ENCODE data around the gene CCAR1.
"Not testable (repeated sequence)": the region's sequence is repeated elsewhere in the genome, so short reads cannot be mapped to it uniquely, and the experiment has no call there.

CCAR1 gene, protein sequence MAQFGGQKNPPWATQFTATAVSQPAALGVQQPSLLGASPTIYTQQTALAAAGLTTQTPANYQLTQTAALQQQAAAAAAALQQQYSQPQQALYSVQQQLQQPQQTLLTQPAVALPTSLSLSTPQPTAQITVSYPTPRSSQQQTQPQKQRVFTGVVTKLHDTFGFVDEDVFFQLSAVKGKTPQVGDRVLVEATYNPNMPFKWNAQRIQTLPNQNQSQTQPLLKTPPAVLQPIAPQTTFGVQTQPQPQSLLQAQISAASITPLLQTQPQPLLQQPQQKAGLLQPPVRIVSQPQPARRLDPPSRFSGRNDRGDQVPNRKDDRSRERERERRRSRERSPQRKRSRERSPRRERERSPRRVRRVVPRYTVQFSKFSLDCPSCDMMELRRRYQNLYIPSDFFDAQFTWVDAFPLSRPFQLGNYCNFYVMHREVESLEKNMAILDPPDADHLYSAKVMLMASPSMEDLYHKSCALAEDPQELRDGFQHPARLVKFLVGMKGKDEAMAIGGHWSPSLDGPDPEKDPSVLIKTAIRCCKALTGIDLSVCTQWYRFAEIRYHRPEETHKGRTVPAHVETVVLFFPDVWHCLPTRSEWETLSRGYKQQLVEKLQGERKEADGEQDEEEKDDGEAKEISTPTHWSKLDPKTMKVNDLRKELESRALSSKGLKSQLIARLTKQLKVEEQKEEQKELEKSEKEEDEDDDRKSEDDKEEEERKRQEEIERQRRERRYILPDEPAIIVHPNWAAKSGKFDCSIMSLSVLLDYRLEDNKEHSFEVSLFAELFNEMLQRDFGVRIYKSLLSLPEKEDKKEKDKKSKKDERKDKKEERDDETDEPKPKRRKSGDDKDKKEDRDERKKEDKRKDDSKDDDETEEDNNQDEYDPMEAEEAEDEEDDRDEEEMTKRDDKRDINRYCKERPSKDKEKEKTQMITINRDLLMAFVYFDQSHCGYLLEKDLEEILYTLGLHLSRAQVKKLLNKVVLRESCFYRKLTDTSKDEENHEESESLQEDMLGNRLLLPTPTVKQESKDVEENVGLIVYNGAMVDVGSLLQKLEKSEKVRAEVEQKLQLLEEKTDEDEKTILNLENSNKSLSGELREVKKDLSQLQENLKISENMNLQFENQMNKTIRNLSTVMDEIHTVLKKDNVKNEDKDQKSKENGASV

DNA sequence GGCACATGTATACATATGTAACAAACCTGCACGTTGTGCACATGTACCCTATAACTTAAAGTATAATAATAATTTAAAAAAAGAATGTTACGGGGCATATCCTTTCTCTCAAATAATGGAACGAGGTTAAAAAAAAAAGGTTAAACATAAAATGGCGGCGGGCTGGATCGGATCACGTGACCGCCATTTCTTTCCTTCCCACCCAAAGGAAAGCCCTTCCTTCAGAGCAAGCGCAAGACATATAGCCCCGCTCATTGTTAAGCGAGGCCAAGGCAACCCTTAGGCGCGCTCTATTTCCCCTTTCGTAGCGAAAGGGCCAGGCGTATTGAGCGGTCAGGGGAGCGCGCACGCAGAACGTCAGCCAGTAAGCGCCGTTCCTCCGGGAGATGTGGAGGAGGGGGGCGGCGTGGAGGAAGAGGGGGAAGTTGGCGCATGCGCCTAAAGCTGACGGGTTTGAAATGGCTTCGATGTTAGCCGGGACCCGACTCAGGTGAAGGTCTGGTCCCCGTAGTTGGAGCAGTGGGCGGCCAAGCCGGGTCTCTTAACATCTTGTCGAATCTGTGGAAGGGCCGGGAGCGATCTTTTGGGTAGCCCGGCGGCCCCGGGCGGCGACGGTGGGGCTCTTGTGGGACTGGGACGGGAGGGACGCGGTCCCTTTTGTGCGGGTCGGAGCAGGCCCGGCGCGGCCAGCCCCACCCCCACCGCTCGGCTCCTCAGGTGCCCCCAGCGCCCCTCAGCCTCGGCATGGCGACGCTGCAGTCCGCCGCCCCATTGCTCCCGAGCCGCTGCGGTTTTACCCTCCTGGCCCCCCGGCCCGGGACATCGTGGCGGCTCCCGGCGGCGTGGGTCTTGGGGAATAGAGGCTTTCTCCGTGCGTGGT is at the start of gene CCAR1:
Gene CCAR1 (plus strand): TSS at position 447 of the 880 bp plus-strand sequence. CDS start 1,266 bp downstream, outside the sequence.
- DNase-seq (ENCODE audit: low spot score) = peak; percentile 98

DNA sequence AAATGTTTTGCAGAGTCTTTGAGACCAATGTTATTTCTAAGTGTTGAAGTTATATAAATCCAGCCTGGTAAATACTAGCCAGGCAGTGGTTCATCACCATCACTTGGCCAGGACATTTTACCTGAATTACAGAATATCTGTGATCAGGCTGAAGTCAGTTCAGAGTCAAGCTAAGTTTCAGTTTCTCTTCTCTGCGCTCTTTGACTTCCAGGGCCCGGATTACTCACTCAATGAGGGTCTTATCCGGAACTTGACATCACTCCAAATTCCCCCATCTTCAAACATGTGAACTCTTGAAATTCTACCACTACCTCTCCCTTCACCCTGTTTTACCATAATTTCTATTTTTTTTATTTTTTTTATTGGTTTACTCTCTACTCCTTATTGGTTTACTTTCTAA is 36.6 kb upstream of the CCAR1 start:
- DNase-seq (ENCODE audit: low spot score) = no peak

DNA sequence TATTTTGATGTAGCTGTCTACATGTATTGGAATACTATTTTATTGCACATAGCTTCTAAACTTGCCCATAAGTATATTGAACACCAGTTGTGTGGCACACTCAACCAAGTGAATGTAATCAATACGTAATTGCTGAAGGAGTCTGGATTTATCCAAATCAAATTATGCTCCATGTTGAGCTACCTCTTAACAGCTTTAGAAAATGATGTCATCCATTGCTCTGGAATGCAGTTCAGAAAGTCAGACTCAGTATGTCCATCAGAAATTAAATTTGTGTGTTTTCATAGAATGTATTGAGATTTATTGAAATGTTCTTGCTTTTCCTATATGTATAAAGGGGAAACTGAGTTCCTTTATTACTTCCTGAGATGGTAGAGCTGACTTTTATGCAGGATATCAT is 25.0 kb upstream of the CCAR1 start:
- DNase-seq (ENCODE audit: low spot score) = no peak

DNA sequence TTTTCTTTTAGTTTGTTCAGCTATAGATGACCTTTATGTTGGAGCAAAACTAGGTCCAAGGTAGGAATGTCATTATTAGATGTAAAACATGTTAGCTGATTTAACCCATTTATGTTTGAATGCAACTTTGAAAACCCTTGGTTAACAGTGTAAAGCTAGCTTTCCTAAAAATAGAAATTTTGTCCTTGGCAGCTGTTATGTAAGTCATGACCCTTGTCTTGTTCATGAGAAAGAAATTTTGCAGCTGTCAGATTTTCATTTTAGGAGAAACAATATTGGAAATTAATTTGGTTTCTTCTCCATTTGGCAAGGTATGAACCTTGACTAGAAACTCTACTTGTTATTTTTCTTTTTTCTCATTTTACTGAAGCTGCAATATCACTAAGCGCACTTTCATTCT is 23.9 kb upstream of the CCAR1 start:
- DNase-seq (ENCODE audit: low spot score) = no peak

DNA sequence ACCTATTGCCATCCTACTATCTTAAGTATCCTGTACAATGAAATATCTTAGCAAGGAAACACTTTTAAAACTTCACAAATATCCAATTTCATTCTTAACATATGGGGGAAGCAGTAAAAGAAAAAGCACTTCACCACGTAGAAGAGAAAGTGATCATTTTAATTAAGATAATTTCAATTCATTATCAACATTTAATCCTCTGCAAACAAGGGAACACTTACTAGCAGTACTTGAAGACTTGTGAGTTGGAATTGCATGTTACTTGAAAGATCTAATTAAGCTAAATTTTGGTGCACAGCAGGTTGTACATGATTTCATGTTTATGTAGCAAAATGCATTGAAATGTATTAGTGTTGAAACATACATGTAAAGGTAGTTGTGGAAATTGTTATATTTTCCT is 20.8 kb upstream of the CCAR1 start:
- no peak for DNase-seq (ENCODE audit: low spot score)

DNA sequence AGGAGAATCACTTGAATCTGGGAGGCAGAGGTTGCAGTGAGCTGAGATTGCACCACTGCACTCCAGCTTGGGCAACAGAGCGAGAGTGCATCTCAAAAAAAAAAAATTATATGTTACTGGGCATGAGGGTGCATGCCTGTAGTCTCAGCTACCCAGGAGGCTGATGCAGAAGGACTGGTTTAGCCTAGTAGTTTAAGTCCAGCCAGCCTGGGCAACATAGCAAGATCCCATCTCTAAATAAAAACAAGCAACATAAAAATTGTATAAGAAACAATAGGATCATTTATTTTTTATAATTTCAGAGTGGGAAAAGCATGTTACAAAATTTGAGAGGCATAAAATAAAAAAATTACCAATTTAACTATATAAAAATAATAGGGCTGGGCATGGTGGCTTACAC is 15.5 kb upstream of the CCAR1 start:
- no peak for DNase-seq (ENCODE audit: low spot score)

DNA sequence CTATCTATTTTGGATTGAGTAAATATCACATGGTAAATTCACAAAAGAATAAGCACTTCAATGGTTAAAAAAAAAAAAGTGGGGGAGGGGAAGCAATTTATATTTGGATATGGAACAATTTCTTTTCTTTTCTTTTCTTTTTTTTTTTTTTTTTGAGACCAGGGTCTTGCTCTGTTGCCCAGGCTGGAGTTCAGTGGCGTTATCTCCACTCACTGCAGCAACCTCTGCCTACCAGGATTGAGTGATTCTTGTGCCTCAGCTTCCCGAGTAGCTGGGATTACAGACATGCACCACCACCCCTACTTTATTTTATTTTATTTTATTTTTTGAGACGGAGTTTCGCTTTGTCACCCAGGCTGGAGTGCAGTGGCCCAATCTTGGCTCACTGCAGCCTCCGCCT is 12.1 kb upstream of the CCAR1 start:
- not testable (repeated sequence) for DNase-seq (ENCODE audit: low spot score)

DNA sequence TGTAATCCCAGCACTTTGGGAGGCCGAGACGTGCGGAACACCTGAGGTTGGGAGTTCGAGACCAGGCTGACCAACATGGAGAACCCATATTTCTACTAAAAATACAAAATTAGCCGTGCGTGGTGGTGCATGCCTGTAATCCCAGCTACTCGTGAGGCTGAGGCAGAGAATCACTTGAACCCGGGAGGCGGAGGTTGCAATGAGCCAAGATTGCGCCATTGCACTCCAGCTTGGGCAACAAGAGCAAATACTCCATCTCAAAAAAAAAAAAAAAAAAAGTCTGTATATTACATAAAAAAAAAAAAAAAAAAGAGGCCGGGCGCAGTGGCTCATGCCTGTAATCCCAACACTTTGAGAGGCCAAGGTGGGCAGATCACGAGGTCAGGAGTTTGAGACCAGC is 8.0 kb upstream of the CCAR1 start:
- not testable (repeated sequence) for DNase-seq (ENCODE audit: low spot score)

DNA sequence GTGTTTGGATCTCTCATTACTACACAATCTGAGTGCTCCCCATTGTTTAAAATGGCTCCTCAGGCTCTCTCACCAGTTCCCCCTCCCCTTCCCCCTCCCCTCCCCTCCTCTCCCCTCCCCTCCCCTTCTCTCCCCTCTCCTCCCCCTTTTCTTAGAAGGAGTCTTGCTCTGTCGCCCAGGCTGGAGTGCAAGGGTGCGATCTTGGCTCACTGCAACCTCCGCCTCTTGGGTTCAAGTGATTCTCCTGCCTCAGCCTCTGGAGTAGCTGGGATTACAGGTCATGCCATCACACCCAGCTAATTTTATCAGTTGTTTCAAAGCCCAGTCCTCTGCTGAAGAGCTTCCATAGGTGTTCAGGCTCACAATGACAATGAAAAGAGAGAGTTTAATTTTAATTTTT is 3.6 kb upstream of the CCAR1 start:
- no peak for DNase-seq (ENCODE audit: low spot score)

DNA sequence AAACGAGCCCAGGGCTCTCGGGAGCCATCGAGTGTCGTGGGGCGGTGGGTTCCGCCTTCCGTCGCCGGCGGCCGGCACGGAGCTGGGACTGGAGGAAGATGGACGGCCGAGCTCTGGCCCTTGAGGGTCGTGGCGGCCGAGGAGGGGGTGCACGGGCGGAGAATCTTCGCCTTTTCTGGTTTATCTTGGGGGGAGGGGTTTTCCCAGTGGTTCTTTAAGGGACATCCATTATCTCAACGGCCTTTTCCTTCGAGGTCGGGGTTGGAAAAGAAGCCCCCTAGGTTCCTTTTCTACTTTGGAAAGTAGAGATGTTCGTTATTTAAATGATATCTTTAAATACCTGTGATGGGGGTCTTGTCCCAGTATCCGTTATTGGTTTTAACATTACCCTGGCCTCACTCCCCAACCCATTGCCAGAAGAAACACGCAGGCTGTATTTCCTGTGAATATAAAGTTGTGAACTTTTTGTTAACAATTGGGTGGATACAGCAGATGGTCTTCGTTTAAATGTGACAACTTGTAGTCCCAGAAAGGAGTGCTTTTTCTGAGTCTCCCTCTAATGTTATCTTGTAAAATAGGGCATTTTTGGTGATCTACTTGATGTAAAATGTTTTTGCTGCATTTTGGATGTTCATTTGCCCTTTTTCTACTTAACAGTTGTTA is 765 bp downstream of the CCAR1 start:
- DNase-seq (ENCODE audit: low spot score) = peak; percentile 16

DNA sequence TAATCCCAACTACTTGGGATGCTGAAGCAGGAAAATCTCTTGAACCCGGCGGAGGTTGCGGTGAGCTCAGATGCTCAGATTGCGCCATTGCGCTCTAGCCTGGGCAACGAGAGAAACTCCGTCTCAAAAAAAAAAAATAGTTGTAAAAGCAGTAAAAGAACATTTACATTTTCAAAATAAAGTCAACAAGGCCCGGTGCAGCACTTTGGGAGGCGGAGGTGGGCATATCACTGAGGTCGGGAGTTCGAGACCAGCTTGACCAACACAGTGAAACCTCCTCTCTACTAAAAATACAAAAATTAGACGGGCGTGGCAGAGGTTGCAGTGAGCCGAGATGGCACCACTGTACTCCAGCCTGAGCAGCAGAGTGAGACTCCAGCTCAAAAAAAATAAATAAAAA is 4.0 kb downstream of the CCAR1 start:
- no peak for DNase-seq (ENCODE audit: low spot score)

DNA sequence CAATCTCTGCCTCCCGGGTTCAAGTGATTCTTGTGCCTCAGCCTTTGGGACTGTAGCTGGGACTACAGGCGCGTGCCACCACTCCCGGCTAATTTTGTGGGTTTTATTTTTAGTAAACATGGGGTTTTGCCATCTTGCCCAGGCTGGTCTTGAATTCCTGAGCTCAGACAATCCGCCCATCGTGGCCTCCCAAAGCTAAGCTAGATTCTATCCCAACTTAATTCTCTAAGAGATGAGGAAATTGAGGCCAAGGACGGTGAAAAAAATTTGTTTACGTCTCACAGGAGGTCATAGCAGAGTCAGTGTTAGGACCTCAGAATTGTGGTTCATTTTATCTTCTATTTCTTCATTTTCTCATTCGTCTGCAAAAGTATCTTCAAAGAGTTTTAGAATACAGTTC is 6.1 kb downstream of the CCAR1 start:
- no peak for DNase-seq (ENCODE audit: low spot score)

DNA sequence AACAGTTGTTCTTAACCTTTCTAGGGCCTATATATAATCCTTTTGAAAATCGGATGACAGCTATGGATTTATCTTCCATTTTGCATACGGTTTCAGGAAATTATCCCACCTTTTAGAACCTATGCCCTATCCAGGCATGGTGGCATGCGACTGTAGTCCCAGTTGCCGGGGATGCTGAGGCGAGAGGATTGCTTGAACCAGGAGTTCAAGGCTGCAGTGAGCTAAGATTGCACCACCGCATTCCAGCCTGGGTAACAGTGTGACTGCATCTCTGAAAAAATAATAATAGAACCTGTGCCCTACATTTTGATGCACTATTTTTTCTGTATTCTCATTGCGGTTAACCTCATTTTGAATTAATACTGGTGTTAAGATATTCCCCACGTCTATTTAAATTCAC is 11.6 kb downstream of the CCAR1 start:
- DNase-seq (ENCODE audit: low spot score) = no peak

DNA sequence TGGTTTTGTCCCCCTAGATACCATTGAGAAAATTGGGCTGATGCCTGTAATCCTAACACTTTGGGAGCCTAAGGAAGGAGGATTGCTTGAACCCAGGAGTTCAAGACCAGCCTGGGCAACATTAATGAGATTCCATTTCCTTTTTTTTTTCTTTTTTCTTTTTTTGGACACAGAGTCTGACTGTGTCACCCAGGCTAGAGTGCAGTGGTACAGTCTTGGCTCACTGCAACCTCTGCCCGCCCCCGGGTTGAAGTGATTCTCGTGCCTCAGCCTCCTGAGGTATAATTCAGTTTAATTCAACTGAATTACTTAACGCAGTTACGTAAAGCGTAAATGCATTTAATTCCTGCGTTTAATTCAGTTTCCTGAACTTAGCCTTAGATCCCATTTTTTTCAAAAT is 13.3 kb downstream of the CCAR1 start:
- no peak for DNase-seq (ENCODE audit: low spot score)

DNA sequence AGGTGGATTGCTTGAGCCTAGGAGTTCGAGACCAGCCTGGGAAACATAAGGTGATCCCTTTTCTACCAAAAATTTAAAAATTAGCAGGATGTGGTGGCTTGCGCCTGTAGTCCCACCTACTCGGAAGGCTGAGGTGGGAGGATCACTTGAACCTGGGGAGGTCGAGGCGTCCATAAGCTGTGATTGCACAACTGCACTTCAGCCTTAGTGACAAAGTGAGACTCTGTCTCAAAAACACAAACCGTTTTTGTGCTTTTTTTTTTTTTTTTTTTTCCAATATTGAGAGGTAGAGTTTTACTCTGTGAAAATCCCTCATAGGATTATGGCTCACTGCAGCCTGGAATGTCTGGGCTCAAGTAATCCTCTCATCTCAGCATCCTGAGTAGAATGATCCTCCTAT is 14.1 kb downstream of the CCAR1 start:
- DNase-seq (ENCODE audit: low spot score) = no peak

DNA sequence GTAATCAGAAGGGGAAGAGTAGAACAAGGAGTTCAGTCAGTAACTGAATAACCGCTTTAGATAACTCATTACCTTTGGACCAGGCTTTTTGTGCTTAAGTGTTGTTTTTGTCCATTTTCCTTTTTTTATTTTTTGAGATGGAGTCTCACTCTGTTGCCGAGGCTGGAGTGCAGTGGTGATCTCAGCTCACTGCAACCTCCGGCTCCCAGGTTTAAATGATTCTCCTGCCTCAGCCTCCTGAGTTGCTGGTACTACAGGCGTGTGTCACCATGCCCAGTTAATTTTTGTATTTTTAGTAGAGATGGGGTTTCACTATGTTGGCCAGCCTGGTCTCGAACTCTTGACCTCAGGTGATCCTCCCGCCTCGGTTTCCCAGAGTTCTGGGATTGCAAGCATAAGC is 14.7 kb downstream of the CCAR1 start:
- DNase-seq (ENCODE audit: low spot score) = not testable (repeated sequence)

DNA sequence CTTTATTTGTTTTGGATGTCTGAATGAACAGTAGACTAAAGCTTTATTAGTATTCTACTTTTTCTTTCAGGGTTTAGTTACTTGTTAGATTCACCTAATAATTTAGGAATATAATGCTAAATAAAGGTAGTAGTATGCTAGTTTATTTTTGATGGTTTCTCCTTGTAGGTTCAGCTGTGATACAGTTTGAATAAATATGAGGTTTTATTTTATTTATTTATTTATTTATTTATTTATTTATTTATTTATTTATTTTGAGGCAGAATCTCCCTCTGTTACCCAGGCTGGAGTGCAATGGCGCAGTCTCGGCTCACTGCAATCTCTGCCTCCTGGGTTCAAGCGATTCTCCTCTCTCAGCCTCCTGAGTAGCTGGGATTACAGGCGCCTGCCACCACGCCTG is 19.6 kb downstream of the CCAR1 start:
- DNase-seq (ENCODE audit: low spot score) = not testable (repeated sequence)

DNA sequence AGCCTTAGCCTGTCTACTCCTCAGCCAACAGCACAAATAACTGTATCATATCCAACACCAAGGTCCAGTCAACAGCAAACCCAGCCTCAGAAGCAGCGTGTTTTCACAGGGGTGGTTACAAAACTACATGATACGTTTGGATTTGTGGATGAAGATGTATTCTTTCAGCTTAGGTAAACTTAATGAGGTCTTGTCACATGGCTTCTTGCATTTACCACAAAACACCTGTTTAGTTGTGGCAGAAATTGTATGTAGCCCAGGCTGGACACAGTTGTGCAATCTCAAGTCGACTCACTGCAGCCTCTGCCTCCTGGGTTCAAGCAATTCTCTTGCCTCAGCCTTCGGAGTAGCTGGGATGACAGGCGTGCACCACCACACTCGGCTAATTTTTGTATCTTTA is 21.4 kb downstream of the CCAR1 start:
- no peak for DNase-seq (ENCODE audit: low spot score)

DNA sequence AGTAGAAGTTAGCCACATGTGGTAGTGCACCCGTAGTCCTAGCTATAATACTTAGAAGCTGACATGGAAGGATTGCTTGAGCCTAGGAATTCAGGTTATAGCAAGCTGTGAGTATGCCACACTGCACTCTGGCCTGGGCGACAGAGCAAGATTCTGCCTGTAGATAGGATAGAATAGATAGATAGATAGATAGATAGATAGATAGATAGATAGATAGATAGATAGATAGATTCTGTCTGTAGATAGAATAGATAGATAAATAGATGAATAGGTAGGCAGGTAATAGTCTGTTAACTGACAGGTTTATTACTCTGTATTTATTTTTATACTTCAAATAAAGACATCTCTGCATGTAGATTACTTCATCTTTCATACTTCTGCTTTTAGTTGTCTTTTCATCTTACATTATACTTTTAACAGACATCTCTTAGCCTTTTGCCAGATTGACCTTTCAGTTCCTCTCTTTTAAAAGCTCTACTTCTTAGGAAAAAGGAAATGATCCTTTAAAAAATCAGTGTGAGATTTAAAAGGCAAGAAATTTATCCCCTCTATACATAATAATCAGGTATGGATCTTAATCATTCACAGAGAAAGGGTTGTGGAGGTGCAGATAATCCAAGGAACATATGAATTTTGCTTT is 31.8 kb downstream of the CCAR1 start:
- no peak for DNase-seq (ENCODE audit: low spot score)

DNA sequence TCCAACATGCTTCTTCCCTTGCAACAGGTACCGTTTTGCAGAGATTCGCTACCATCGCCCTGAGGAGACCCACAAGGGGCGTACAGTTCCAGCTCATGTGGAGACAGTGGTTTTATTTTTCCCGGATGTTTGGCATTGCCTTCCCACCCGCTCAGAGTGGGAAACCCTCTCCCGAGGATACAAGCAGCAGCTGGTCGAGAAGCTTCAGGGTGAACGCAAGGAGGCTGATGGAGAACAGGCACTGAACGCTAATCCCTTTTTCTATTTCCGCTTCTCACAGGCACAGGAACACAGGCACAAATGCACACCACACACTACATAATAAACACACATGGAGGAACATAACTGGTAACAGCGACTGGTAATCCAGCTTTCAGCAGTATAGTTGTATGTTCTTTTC is 35.2 kb downstream of the CCAR1 start:
- DNase-seq (ENCODE audit: low spot score) = no peak

DNA sequence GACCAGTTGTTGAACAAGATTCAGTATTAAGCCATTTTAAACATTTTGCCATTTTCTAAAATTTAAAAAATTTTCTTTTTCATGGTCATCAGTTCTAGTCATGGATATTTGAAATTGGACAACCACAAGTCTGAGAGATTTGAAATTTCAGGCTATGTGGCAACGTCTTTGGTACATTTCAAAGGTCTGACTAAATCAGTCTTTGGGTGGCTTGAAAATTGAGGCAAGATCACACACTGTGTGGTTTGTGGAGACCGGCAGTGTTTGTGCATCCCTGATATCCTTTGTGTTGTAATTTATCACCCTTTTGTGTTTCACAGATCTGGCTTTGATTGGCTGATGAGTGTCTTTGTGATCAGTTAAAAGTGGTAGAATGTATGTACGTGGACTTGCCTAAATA is 35.7 kb downstream of the CCAR1 start:
- DNase-seq (ENCODE audit: low spot score) = no peak

Data from RKO (cell line).